ENCODE measurements around the gene DMBT1.
A peak's percentile ranks its signal among the peaks of the same experiment; 100 is the strongest.

Gene DMBT1

GRCh38 chr10:122643931-122644534, 83.5 kb downstream of the DMBT1 start:
- no peak for DNase-seq

- no peak for DNase-seq
These were observed 86.2 kb downstream of the DMBT1 start for GRCh38 chr10:122646511-122647382.

DNA sequence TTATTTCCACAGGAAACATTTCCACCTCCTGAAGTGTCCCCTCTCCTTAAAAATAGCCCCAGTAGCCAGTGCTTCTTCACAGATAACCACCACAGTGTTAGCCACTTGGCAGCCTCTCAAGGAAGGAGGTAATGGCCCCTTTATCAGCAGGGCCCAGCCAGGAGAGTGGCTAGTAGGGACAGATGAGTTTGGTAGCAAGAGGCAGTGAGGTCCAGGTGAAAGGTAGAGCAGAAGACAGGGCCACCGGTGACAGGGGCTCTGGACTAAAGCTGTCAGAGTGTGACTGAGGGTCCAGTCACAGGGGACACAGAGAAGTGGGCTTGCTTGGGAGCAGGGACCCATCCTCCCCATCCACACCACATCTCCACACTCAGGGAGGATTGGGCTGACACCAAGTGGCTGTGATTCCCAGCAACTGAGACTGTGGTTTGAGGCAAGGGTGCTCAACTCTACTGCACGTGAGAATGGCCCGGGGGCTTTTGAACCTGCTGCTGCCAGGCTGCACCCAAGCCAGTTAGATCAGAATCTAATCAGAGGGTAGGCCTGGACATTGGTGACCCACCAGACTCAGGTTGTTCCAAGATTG, 86.9 kb downstream of the DMBT1 start:
- DNase-seq = no peak

- DNase-seq = peak in 46 of 56 donors; percentile 8 to 80 (median 40)
These were observed 88.3 kb downstream of the DMBT1 start for GRCh38 chr10:122648599-122649428.

- no peak for DNase-seq
These were observed 89.3 kb downstream of the DMBT1 start for GRCh38 chr10:122649903-122650302.

- no peak for DNase-seq
These were observed 89.8 kb downstream of the DMBT1 start for GRCh38 chr10:122650331-122650730.

GRCh38 chr10:122655524-122656307, 95.2 kb downstream of the DMBT1 start:
- peak in 2 of 56 donors; percentile 14 to 27 for DNase-seq

DNA sequence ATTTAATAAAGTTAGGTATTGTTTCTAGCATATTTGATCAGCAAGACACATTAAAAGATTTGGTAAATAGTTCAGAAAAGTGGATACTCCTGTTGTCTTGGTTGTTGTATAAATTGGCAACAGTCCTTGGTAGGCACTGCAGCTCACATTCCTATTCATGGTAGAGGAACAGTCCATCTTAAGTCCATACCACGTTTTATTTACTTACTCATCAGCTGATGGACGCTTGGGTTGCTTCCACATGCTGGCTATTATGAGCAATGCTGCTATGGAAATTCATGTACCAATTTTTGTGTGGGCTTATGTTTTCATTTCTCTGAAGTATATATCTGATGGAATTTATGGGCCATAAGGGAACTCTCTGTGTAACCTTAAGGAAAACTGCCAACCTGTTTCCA, 95.8 kb downstream of the DMBT1 start:
- DNase-seq = no peak

DNA sequence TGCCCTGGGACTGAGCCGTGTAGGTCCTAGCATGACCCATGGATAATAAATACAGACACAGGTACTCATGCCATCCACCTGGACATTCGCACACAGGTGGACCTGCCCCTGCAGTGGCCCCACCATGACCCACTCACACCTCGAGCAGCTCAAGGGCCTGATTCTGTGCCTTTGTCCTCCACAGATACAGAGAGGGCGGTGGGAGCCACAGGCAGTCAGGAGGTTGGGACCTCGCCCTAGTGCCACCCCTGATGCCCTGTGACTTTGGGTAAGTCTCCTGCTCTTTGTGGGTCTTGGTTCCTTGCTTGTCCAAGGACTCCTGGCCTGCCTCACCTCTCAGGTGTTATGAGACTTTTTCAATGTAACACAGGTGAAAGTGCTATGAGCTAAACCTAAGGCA, 96.2 kb downstream of the DMBT1 start:
- no peak for DNase-seq

DNA sequence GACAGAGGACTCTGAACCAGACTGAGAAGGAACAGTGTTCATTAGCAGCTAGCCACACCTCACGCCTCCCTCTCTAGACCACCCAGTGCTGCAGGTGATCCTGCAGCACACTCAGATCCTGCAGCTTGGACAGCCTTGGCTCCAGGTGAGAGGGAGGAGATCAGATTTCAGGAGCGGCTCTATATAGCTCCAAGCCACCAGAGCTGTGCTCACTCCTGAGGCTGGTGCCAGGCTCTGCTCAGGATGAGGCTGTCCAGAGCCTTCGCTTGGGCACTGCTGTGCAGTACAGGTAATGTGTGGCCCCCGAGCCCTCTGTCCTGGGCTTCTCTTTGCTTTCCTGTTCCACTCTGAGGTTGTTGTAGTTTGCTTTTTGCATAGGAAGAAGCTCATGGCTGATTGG, 96.7 kb downstream of the DMBT1 start:
- DNase-seq = no peak

GRCh38 chr10:122657729-122658128, 97.2 kb downstream of the DMBT1 start:
- peak in 1 of 56 donors; percentile 3 for DNase-seq

DNA sequence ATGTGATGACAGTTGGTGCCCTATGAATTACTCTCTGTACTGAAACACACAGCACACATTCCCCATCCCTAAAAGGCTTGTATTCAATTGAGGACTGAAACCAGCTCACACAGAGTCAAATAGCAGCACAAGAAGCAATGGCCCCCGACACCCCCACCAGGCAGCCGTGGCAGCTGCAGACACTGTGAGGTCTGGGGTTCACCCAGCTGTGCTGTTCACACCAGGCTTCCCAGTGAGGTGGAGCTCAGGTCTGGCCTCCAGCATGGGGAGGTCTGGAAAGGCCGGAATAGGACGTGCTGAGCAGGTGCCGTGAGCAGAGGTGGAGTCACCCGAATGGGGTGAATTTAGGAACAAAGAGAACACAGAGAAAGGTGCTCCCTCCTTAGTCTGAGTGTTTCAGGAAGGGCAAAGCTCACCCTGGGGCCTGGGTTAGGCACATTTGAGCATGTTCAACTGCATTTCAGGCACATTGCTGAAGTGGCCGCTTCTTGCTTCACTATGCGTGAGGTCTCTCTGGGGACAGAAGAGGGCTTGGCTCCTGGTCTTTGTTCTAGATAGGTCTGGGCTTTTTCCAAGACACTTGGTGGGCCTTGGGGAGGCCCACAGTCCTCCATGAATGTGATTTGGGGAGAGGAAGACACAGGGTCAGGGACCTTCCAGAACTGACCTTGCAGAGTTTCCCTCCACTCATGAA, 97.9 kb downstream of the DMBT1 start:
- DNase-seq = no peak

DNA sequence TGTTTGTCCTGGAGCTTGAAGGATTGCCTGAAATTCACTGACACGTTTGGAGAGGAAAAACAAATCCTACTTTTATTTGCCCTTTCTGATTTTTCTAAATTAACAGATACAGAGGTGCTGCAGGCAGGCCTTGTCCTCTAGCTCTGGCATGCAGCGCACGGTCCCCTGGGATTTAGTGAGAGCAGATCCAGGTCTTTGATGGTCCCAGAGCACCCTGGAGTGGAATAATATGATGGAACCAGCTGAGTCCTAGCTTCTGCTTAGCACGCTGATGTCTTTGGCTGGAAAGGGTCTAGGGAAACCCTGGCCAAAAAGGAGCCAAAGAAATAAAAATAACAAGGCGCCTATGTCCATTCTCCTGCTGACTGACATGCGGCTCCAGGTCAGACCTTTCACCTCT, 98.6 kb downstream of the DMBT1 start:
- DNase-seq = no peak

DNA sequence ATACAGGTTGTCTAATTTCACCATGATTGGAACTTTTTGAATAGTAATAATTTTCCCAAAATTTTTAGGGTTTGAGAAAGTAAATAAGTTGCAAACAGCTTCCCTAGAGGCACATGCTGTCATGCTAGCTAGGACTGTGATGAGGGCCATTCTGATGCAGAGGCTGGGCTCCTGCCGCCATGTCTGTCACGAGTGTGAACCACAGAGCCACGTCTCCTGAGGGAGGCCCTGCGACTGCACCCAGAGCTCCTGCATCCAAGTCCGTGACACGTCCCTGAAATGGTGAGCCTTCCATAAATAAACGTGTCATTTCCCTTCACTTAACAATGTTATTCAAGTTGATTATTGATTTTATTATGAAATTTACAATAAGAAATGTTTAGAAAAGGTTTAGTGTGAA, 99.1 kb downstream of the DMBT1 start:
- no peak for DNase-seq

DNA sequence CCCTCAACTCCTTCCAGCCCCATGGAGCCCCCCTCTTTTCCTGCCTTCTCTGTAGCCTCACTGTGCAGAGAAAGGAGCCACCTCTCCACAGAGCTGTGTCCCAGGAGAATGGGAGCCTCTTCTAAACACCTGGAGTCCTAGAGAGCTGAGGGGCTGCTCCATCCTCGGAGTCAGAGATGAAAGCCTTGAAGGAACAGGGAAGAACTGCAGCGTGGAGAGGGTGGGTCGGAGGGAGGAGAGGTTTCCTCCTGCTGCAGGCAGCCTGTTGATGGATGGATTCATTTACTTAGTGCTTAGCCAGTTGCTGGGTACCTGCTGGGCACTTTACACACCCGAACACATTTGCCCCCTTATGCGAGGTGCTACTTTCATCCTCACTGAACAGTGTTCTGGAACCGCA, 100.1 kb downstream of the DMBT1 start:
- DNase-seq = no peak

GRCh38 chr10:122662231-122662630, 101.7 kb downstream of the DMBT1 start:
- no peak for DNase-seq

- no peak for DNase-seq
These were observed 103.1 kb downstream of the DMBT1 start for GRCh38 chr10:122663516-122664130.

DNA sequence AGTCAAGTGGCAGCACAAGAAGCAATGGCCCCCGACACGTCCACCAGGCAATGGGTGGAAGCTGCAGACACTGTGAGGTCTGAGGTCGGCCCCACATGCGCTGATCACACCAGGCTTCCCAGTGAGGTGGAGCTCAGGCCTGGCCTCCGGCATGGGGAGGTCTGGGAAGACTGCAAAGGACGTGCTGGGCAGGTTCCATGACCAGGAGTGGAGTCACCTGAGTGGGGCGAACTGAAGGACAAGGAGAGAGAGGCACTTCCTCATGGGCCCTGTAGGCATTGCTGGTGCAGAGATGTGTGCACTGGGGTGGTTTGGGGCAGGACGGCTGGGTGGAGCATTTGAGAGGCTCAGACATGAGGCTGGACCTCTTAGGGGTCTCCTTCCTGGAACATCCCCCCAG, 103.9 kb downstream of the DMBT1 start:
- no peak for DNase-seq

GRCh38 chr10:122665329-122665860, 104.8 kb downstream of the DMBT1 start:
- no peak for DNase-seq
